Measurements from ENCODE around the gene HIF1AN. TPM values are rescaled to one million over a fixed set of nuclear protein-coding genes. Genes with fewer than 3 reads are reported as not detected.

Gene HIF1AN
- total RNA-seq, 2 donors from 2014 or later = 28.9 to 42.4 TPM

DNA sequence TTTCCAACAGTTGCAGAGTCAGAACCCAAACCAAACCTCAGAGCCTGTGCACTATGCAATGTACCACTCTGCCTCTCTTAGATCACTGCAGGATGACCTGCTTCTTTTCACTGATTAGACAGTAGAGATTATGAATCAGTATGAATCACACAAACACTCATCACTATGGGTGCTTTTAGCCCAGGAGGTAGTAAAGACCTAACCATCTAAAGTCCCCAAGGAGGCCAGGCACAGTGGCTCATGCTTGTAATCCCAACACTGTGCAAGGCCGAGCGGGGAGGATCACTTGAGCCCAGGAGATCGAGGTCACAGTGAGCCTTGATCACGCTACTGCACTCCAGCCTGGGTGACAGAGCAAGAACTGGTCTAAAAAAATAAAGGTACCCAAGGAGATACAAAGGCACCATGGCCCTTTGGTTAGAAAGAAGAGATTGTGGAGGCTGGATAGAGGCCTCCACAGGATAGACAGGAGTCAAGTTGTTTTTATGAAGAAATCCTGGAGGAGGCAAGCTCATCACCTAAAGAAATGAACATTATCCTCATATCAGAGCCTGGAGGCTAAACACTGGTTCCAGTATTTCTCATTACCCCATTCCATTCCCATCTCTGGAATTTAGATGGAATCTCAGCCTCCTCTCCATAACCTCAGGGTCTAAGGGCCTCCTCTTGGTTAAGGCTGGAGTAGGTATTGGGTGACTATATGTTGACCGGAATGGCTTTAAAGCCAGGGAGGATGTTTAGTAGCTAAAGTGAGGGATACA, 29.0 kb upstream of the HIF1AN start:
- H3K9ac ChIP-seq (ENCODE audit: low read depth in 2 of 2, low read length in 2 of 2) = no peak overlapping the region
- no peak overlapping the region for H3K4me3 ChIP-seq
- intact Hi-C loops (cut with DNase I) = no loop called here
- no peaks in the 10 kb centered on the region for H3K4me1 ChIP-seq
- no peaks in the 10 kb centered on the region for H3K27me3 ChIP-seq
- no peak for DNase-seq
- H3K9me3 ChIP-seq = no peaks in the 10 kb centered on the region
- TF ChIP-seq, protein P1, sequence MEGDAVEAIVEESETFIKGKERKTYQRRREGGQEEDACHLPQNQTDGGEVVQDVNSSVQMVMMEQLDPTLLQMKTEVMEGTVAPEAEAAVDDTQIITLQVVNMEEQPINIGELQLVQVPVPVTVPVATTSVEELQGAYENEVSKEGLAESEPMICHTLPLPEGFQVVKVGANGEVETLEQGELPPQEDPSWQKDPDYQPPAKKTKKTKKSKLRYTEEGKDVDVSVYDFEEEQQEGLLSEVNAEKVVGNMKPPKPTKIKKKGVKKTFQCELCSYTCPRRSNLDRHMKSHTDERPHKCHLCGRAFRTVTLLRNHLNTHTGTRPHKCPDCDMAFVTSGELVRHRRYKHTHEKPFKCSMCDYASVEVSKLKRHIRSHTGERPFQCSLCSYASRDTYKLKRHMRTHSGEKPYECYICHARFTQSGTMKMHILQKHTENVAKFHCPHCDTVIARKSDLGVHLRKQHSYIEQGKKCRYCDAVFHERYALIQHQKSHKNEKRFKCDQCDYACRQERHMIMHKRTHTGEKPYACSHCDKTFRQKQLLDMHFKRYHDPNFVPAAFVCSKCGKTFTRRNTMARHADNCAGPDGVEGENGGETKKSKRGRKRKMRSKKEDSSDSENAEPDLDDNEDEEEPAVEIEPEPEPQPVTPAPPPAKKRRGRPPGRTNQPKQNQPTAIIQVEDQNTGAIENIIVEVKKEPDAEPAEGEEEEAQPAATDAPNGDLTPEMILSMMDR (IDR thresholded peaks at IDR 0.05) = no peak
- no peak overlapping the region for H3K27ac ChIP-seq
- no peaks in the 10 kb centered on the region for H3K36me3 ChIP-seq

DNA sequence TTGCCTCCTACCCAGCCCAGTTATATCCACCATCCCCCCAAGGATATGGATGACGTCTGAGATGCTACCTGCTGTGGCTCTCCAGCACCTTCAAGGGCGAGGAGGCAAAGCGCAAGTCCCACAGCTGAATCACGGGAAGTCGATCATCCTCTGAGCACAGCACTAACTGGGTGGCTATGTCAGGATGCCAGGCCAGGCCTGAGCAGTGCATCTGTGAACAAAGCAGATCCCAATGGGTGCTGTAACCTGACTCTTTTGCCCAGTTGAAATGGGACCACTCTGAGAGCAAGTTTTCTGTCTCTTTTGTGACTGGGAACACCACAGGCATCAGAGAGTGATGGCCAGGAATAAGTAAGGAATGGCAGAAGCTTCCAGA, 28.4 kb upstream of the HIF1AN start:
- Histone ChIP-seq H3K9ac (ENCODE audit: low read depth in 2 of 2, low read length in 2 of 2) (no peak overlapping the region), H3K4me3 (no peak overlapping the region), H3K27me3 (no peaks in the 10 kb centered on the region), H3K27ac (no peak overlapping the region), H3K4me1 (no peaks in the 10 kb centered on the region), H3K36me3 (no peaks in the 10 kb centered on the region), H3K9me3 (no peaks in the 10 kb centered on the region)
- intact Hi-C loops (cut with DNase I) = no loop called here
- TF ChIP-seq, protein P1 (IDR thresholded peaks at IDR 0.05) = no peak
- no peak for DNase-seq

DNA sequence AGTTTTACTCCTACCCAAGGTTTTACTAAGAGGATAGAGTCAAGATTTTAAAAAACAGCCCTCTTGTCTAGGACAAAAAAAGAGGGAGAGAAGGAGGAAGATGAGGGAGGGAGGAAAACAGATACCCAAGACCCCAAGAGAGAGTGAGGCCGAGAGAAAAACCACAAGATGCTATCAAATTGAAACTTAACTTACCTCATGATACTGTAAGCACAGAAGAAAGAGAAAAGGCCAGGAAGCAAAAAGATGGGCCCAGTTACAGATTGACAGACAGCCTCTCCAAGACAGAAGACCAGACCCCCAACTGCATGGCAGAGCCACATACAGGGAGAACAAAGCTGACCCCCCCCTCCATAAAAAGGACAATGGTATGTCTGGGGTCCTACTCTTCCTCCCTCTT, 27.5 kb upstream of the HIF1AN start:
- no peaks in the 10 kb centered on the region for H3K27me3 ChIP-seq
- H3K4me3 ChIP-seq = no peak overlapping the region
- no peak overlapping the region for H3K9ac ChIP-seq (ENCODE audit: low read depth in 2 of 2, low read length in 2 of 2)
- no peaks in the 10 kb centered on the region for H3K4me1 ChIP-seq
- DNase-seq = no peak
- H3K36me3 ChIP-seq = no peaks in the 10 kb centered on the region
- intact Hi-C loops (cut with DNase I) = no loop called here
- H3K27ac ChIP-seq = no peak overlapping the region
- TF ChIP-seq, protein P1 (IDR thresholded peaks at IDR 0.05) = no peak
- no peaks in the 10 kb centered on the region for H3K9me3 ChIP-seq

DNA sequence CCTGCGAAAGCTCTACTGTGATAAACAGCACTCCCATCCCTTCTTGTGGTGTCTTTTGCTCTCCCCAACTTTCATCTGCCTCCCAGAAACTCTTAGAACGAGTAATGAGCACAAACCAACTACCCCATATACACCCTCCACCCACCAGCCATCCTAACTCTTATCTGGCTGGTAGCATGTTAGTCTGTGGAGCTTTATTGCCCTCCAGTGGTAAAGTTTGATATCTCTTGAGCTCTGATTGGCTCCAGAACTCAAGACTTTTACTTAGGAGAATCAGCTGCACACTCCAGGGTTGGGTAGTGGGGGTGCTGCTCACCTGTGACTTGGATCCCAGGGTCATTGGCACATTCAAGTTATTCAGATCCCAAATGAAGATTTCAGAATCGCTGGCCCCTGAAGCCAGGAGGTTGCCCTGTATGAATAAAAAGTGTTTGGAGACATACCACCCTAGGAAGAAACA, 27.0 kb upstream of the HIF1AN start:
- no peaks in the 10 kb centered on the region for H3K9me3 ChIP-seq
- TF ChIP-seq, protein P1 (IDR thresholded peaks at IDR 0.05) = peak; percentile 17
- no peaks in the 10 kb centered on the region for H3K4me1 ChIP-seq
- no peak overlapping the region for H3K27ac ChIP-seq
- H3K27me3 ChIP-seq = no peaks in the 10 kb centered on the region
- H3K9ac ChIP-seq (ENCODE audit: low read depth in 2 of 2, low read length in 2 of 2) = no peak overlapping the region
- H3K4me3 ChIP-seq = no peak overlapping the region
- no peaks in the 10 kb centered on the region for H3K36me3 ChIP-seq
- intact Hi-C loops (cut with DNase I) = no loop called here
- DNase-seq = no peak

DNA sequence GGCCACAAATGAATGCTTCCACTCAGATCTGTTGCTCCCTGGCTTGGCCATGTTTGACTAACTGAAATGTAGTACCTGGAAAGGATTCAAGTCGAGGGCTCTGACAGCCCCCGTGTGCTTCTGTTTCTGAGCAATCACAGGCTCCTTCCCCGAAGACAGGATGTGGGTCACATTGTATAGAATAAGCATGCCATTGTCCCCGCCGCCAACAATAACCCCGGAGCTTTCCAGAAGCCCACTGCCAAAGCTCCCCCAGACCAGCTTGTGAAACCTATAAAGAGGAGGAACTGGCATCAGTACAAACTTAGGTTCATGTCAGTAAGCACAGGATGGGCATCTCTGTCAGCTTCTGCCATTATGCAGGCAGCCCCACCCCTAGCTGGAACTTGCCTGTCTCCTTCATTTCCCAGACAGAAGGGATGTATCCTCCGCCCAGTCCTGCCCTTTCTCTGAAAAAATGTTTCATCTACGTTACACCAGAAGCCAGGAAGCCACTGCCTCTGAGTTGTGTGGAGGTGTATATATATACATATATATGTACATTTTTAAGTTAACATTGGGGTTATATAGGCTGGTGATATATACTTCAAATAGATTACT, 26.4 kb upstream of the HIF1AN start:
- Histone ChIP-seq H3K9me3 (no peaks in the 10 kb centered on the region), H3K27ac (no peak overlapping the region), H3K9ac (ENCODE audit: low read depth in 2 of 2, low read length in 2 of 2) (no peak overlapping the region), H3K4me3 (no peak overlapping the region), H3K36me3 (no peaks in the 10 kb centered on the region), H3K27me3 (no peaks in the 10 kb centered on the region), H3K4me1 (no peaks in the 10 kb centered on the region)
- DNase-seq = no peak
- TF ChIP-seq, protein P1 (IDR thresholded peaks at IDR 0.05) = no peak
- intact Hi-C loops (cut with DNase I) = no loop called here

All from colonic mucosa (tissue), 4 donors.